ENCODE results near the gene DMPK. TPM values are rescaled to one million over a fixed set of nuclear protein-coding genes. Genes with fewer than 3 reads are reported as not detected.

Gene DMPK
- total RNA-seq, 1 donor from 2014 or later, result 50.1 TPM

GRCh38 chr19:45782820-45783785 lies 813 bp upstream of the DMPK start:
- intact Hi-C loops (cut with DNase I), result no loop called here
- Histone ChIP-seq H3K27me3 (no peaks in the 10 kb centered on the region), H3K36me3 (peaks cover 12% of the 10 kb centered on the region), H3K9me3 (no peaks in the 10 kb centered on the region), H3K4me1 (peaks cover 22% of the 10 kb centered on the region), H3K27ac (peak overlapping the region; percentile 73), H3K4me3 (peak overlapping the region; percentile 56)
- TF ChIP-seq CTCF (IDR thresholded peaks at IDR 0.05), result no peak
- ATAC-seq (no peak), DNase-seq (no peak)

- H3K4me3 ChIP-seq, result peak overlapping the region; percentile 56
- no peak for TF ChIP-seq CTCF (IDR thresholded peaks at IDR 0.05)
- intact Hi-C loops (cut with DNase I), result no loop called here
- H3K4me1 ChIP-seq, result peaks cover 22% of the 10 kb centered on the region
- H3K9me3 ChIP-seq, result no peaks in the 10 kb centered on the region
- DNase-seq, result no peak
- peaks cover 16% of the 10 kb centered on the region for H3K36me3 ChIP-seq
- no peaks in the 10 kb centered on the region for H3K27me3 ChIP-seq
- peak overlapping the region; percentile 73 for H3K27ac ChIP-seq
- ATAC-seq, result peak; percentile 5
These were observed 802 bp downstream of the DMPK start for GRCh38 chr19:45781214-45782161.

- no peaks in the 10 kb centered on the region for H3K9me3 ChIP-seq
- H3K36me3 ChIP-seq, result peaks cover 15% of the 10 kb centered on the region
- H3K27me3 ChIP-seq, result no peaks in the 10 kb centered on the region
- no peak for TF ChIP-seq CTCF (IDR thresholded peaks at IDR 0.05)
- DNase-seq, result no peak
- no peak for ATAC-seq
- intact Hi-C loops (cut with DNase I), result no loop called here
- peak overlapping the region; percentile 73 for H3K27ac ChIP-seq
- peaks cover 22% of the 10 kb centered on the region for H3K4me1 ChIP-seq
- peak overlapping the region; percentile 56 for H3K4me3 ChIP-seq
These were observed 1.7 kb downstream of the DMPK start for GRCh38 chr19:45780448-45781213.

- ATAC-seq (no peak), DNase-seq (no peak)
- Histone ChIP-seq H3K27me3 (no peaks in the 10 kb centered on the region), H3K27ac (no peak overlapping the region), H3K4me3 (peak overlapping the region; percentile 56), H3K9me3 (no peaks in the 10 kb centered on the region), H3K4me1 (peaks cover 22% of the 10 kb centered on the region), H3K36me3 (peaks cover 15% of the 10 kb centered on the region)
- TF ChIP-seq CTCF (IDR thresholded peaks at IDR 0.05), result no peak
- intact Hi-C loops (cut with DNase I), result no loop called here
These were observed 2.2 kb downstream of the DMPK start for GRCh38 chr19:45780146-45780447.

Measured in upper lobe of right lung (tissue), 1 donor.